GM20431 (cell line): ENCODE results near the gene ATAD3B.
"Not testable (repeated sequence)": the region's sequence is repeated elsewhere in the genome, so short reads cannot be mapped to it uniquely, and the experiment has no call there.

Experiments used
- in situ Hi-C: fragments of 300-500 bp; cut with MseI, MboI; formaldehyde crosslinking; loops from one replicate; pipeline ENCODE4 v1.15.0; 2020; ENCODE audit warnings: low sequenced_read_pairs; ENCODE audit not compliant: unreplicated experiment

The ATAD3B gene

DNA sequence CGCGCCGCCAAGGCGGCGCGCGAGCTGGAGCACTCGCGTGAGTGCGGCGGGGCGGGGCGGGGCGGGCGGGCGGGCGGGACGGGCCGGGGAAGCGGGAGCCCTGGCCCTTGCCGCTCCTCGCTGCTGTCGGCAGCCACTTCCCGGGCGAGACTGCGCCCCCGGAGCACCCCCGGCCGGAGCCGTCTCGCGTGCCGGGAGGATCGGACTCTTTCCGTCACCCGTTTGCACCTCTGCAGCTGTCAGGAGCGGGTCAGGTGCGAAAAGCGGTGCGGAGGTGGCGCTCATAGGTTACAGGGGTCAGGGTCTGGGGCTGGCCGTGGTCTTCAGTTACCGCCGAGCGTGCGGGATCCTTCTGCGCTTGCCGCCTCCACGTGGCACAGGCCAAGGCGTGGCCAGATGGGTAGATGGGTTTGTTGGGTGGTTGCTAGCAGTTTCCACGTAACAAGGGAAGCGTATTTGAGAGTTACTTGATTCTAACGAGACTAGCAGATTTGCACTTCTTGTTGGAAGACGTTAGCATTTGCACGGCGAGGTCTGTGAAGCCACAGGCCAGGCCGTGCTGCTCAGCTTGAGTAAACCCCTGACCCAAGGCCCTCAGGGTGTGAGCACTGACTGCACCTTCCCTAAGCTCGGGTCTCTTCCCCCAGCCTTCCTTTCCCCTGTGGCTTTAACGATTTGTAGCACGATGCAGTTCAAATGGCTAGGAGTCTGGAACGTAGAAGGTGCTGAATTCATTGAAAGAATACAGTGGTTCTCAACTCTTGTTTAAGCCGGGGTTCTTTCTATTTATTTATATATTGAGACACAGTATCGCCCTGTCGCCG, 700 bp downstream of the ATAD3B start:
- in situ Hi-C loops: not testable (repeated sequence)

DNA sequence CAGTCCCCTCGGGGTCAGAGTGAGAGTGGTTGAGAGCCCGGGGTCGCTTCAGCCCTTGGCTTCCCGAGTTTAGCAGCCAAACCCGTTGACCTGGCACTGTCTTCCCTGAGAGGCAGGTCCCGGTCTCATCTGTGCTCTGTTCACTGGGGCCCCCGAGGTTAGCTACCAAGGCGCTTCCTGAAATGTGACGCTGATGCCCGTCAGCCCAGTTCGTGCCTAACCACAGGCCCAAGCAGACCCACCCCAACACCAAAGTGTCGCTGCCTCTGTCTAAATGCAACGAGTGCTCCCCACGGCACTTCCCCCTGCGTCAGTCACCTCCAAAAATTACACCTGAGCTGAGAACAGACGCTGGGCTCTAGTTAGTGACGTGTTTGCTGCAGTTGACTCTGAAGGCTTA, 4.4 kb downstream of the ATAD3B start:
- in situ Hi-C loops: not testable (repeated sequence)

DNA sequence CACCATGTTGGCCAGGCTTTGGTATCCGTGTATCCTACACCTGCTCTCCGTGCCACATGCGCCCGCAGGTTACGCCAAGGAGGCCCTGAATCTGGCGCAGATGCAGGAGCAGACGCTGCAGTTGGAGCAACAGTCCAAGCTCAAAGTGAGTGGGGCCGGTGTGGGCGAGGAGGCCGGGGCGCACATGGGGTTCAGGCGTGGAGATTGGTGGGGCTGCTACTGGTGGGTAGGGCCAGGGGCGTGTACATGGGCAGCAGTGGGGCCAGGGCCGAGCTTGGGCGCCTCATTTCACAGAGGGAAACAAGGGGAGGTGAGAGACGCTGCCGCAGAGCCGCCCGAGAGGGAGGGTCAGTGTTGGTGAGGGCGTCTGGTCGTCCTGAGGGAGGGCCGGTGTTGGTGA, 5.6 kb downstream of the ATAD3B start:
- in situ Hi-C loops: no loop called here

DNA sequence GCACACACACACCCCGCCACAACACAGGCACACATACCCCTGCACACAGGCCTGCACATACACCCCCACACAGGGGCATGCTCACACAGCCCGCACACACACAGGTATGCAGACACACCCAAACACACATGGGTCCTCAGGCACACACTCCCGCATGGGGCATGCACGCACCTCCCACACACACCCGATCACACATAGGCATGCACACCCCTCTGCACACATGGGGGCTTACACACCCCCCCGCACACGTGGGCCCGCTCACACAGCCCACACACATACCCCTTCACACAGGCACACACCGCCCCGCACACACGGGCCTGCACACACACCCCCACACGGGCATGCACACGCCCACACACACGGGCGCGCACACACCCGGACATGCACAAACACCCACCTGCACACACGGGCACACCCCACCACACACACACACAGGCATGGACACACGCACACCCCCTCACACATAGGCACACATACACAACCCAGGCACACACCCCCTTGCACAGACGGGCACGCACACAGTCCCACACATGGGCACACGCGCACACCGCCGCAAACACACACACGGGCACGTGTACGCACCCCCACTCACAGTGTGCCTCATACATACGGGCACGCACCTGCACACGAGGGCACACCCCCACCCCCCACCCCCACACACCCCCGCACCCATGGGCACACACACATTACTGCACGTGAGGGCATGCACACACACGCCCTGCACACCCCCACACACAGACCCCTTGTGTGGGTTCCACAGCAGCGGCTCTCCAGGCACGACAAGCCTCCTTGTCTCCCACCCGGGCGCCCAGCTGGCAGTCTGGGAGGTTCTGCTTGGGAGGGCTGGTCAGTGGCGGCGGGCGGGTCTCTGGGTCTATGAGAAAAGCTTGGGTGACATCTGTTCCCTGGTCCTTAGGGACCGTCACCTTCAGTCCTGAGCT, 8.3 kb downstream of the ATAD3B start:
- in situ Hi-C loops: no loop called here

DNA sequence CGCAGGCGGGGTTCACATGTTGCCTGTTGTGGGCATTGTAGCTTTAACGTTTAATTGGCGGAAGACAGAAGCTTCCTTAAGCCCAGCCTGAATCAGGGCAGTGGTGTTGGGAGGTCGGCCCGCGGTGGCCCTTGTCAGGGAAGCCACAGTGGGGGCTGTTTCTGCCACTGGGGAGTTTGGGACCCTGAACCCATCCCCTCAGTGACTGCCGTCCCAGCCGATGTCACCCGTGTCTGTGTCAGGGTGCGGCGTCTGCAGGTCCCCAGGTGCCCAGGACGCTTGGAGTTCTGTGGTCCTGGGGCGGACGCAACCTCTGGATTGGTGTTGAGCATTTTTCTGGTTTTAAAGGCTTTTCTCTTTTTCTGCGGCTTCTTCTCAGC, 8.9 kb downstream of the ATAD3B start:
- in situ Hi-C loops: not testable (repeated sequence)

DNA sequence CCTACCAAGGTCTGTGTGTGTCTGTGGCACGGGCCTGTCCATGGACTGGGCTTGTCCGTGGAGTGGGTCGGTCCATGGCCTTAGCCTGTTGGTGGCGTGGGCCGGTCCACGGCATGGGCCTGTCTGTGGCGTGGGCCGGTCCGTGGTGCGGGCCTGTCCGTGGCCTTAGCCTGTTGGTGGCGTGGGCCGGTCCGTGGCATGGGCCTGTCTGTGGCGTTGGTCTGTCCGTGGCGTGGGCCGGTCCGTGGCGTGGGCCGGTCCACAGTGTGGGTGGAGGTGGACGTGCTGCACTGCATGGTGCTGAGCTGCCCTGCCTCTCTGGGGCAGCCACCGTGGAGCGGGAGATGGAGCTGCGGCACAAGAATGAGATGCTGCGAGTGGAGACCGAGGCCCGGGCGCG, 10.2 kb downstream of the ATAD3B start:
- in situ Hi-C loops: not testable (repeated sequence)

DNA sequence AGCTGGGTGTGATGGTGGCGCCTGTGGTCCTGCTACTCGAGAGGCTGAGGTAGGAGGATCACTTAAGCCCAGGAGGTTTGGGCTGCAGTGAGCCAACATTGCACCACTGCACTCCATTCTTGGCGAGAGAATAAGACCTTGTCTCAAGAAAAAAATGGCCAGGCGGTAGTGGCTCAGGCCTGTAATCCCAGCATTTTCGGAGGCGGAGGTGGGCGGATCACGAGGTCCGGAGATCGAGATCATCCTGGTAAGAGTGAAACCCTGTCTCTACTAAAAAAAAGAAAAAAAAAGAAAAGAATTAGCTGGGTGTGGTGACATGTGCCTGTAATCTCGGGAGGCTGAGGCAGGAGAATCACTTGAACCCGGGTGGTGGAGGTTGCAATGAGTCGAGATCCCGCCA, 11.3 kb downstream of the ATAD3B start:
- in situ Hi-C loops: no loop called here

DNA sequence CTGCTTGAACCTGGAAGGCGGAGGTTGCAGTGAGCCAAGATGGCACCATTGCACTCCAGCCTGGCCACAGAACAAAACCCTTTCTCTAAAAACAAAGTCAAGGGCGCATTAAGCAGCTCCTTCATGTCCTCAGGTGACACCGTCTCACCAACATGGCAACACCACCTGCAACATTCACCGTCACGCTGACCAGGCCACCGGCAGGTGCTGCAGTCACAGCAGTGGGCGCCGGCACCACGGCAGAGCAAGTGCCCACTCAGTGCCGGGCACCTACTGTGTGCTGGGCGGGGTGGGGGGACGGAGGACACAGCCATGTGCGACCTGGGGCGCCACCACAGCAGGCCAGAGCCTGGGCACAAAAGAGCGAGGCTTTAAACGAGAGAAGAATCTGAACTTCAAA, 12.1 kb downstream of the ATAD3B start:
- in situ Hi-C loops: no loop called here

DNA sequence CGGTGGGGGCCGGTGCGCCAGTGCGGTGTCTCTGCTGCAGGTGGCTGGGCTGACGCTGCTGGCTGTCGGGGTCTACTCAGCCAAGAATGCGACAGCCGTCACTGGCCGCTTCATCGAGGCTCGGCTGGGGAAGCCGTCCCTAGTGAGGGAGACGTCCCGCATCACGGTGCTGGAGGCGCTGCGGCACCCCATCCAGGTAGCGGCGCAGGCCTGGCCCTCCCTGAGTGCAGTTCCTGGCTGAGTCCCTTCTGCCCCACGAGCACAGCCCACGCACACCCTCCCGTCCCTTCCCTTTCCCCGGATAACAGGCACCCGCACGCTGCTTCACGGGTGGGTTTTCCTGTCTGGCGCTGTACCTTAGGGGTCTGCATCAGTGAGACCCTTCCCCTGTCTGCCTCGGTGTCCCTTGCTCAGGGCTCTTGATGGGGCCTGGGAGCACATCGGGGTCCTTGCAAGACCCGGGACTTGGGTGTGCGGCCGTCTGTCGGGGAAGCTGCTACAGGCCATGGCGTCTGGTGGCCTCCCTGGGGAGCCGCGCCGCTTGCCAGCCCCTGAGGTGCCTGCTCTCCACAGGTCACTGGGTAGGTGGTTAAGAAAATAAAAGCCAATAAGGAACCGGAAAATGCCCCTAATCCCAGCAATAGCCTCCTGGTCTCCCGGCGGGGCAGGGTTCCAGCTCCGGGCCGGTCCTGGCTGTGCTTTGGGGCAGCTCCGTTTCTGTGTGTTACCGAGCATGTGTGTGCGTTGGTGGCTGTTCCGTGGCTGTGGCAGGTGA, 13.6 kb downstream of the ATAD3B start:
- in situ Hi-C loops: not testable (repeated sequence)

DNA sequence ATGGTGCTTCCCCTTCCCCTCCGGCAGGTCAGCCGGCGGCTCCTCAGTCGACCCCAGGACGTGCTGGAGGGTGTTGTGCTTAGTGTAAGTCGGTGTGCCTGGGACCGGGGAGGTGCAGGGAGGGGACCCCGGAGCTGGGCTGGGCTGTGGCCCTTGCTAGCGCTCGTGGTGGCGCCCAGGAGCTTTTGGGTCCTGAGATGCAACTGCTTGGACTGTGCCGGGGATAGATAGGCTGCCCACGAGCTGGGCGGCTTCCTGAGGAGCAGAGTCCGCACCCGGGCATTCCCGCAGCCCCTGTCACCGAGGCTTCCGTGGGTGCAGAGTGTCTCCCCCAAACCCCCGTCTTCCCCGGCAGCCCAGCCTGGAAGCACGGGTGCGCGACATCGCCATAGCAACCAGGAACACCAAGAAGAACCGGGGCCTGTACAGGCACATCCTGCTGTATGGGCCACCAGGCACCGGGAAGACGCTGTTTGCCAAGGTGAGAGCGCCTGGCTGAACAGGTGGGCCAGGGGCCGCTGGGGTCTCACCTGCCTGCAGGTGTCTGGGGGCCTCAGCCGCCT, 14.3 kb downstream of the ATAD3B start:
- in situ Hi-C loops: not testable (repeated sequence)

DNA sequence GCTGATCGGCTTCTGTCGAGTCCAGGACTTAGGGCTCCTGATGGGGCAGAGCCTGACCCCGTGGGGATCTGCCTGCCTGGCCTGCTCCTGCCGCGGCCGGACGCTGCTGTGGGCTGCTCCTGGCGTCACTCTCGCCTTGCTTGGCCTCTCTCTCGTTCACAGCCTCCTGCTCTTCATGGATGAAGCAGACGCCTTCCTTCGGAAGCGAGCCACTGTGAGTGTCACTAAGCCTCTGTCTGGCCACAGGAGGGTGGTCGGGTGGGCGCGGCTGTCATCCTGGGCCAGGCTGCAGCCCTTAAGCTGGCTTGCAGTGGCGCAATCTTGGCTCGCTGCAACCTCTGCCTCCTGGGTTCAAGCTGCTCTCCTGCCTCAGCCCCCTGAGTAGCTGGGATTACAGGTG, 16.1 kb downstream of the ATAD3B start:
- in situ Hi-C loops: no loop called here

DNA sequence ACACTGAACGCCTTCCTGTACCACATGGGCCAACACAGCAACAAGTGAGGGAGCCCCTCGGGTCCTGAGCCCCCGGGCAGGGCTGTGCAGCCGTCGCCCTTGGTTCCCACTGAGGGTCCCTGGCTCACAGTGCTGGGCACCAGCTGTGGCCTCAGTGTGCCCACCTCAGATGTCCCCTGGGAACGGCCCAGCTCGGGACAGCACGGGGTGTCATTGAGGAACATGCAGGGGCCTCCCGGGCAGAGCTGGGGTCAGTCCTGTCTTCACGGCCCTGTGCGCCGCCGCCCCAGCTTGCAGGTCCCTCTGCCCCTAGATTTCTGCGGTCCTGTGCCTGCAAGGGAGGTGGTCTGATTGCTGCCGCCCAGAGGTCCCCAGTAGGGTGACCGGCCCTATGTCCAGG, 17.7 kb downstream of the ATAD3B start:
- in situ Hi-C loops: no loop called here

DNA sequence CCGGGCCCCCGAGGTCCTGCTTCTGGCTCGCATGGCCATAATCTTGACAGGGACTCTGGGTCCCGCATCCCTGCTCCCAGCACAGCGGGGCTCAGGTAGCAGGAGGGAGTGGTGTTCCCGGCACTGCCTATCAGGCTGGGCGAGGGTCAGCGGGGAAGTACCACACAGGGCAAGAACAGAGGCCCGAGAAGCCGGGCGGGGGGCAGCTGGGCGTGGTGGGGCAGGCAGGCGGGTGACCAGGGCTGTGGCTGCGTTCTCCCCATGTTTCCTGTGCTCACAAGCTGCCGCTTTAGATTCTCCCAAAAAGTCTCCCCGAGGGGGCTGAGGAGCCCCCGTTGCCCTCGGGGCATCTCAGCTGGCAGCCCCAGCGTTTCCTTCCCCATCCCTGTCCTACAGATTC, 18.3 kb downstream of the ATAD3B start:
- in situ Hi-C loops: no loop called here

DNA sequence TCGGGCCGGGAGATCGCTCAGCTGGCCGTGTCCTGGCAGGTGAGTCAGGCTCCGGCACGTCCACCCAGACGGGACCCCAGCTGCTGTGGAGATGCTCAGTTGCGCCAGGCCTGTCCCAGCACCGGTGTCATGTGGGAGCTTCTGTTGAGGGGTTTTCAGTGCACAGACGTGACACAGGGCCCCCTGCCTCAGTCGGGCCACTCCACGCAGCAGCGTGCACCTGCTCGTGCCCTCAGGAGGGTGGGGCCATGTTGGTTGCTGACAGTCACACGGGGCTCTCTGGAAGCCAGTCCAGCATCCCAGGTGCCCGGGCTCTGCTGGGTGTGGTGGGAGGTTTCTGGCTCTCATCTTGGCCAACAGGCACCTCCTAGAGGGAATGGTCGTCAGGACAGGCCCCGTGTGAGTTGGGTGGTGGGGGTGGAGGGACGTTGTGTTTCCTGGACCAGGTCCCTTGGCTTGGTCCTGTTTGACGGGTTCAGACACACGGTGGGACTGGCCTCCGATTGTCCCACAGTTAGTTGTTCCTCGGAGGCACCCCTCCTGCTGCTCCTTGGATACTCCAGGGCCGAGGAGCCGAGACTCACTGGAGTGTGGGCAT, 19.2 kb downstream of the ATAD3B start:
- in situ Hi-C loops: no loop called here

DNA sequence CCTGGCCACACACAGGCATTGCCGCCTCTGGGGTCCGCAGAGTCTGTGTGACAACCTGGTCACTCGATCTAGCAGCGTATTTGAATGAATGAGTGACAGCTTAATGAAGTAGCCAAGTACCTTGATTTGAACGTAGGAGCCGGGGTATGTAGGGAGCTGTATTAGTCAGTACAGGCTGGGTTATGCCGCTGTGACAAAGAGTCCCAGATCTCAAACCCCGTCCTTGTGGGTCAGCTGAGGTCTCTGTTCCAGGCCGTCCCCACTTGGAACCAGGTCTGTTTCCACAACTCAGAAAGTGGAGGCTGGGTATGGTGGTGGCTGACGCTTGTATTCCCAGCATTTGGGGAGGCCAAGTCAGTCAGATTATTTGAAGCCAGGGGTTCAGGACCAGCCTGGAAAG, 20.0 kb downstream of the ATAD3B start:
- in situ Hi-C loops: no loop called here

DNA sequence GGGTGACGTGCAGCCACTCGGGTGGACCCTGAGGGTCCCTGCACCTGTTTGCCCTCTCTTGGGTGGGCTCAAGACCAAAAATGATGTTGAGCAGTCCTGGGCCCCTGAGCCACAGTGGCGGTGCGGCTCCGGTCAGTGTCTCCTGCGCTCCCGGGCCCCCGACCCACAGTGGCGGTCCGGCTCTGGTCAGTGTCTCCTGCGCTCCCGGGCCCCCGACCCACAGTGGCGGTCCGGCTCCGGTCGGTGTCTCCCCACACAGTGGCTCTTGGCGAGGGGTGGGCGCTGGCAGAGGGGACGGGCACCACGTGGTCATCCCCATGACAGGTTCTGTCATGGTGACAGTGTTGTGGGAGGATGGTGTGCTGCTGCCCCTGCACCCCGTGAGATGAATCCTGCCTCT, 22.7 kb downstream of the ATAD3B start:
- in situ Hi-C loops: not testable (repeated sequence)

DNA sequence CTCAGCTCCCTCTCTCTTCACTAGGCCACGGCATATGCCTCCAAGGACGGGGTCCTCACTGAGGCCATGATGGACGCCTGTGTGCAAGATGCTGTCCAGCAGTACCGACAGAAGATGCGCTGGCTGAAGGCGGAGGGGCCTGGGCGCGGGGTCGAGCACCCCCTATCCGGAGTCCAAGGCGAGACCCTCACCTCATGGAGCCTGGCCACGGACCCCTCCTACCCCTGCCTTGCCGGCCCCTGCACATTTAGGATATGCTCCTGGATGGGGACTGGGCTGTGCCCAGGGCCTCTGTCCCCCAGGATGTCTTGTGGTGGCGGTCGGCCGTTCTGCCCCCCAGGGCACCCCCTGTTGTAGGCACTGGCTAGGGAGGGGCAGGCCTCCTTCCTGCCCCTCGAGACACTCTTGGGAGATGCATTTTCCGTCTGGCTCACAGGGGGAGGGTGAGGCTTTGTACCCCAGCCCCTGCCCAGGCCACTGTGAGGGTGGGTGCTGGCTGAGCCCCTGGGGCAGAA, 24.0 kb downstream of the ATAD3B start:
- in situ Hi-C loops: not testable (repeated sequence)

DNA sequence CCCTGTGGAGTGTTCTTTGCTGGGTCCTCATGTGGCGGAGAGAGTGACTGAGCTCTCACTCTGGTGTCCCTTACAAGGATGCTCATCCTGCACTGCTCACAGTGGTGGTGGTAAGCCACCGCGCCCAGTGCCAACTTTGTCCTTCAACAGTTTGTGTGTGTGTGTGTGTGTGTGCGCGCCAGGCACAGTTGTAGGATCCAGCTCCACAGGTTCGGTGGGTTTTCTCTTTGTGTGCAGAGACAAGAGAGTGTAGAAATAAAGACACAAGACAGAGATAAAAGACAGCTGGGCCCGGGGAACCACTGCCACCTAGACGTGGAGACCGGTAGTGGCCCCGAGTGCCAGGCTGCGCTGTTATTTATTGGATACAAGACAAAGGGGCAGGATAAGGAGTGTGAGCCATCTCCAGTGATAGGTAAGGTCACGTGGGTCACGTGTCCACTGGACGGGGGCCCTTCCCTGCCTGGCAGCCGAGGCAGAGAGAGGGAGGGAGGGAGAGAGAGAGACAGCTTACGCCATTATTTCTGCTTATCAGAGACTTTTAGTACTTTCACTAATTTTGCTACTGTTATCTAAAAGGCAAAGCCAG, 33.3 kb downstream of the ATAD3B start:
- in situ Hi-C loops: not testable (repeated sequence)

DNA sequence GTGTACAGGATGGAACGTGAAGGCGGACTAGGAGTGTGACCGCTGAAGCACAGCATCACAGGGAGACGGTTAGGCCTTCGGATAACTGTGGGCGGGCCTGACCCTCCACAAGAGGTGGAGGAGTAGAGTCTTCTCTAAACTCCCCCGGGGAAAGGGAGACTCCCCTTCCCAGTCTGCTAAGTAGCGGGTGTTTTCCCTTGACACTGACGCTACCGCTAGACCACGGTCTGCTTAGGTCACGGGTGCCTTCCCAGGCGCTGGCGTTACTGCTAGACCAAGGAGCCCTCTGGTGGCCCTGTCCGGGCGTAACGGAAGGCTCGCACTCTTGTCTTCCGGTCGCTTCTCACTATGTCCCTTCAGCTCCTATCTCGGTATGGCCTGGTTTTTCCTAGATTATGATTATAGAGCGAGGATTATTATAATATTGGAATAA, 33.8 kb downstream of the ATAD3B start:
- in situ Hi-C loops: not testable (repeated sequence)
